ENCODE results near the gene COL20A1. TPM values are rescaled to one million over a fixed set of nuclear protein-coding genes. Genes with fewer than 3 reads are reported as not detected.
A peak's percentile ranks its signal among the peaks of the same experiment; 100 is the strongest.

Gene COL20A1
- total and polyA plus RNA-seq, 5 experiments from 2014 or later = 0.25 TPM; not detected in 4

DNA sequence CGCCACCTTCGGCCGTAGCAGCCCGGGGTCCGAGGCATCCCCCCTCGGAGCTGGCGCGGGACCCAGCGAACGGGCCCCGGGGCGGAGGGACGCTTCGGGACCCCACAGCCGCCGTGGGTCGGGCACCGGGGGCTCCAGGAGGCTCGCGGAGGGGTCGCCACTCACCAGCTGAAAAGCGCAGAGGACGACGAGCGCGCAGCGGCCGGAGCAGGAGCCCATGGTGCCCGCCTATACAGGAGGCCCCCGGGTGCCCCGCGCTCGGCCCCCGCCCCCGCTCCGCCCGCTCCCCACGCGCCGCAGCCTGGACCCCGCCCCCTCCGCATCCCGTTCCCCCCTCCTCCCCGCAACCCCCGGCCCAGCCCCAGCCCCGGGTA lies 38.8 kb upstream of the COL20A1 start, which contains the start of gene NKAIN4:
Gene NKAIN4, minus strand, starts transcription at position 232 of the 374 bp plus-strand sequence. Its CDS starts 13 bp downstream, at position 219.
- Mint-ChIP-seq H3K27ac (no peak within 1 kb of the TSS), H3K27me3 (peaks cover 21 to 68% (median 37%) of the 10 kb centered on the region in 5 donors), H3K9me3 (no peaks in the 10 kb centered on the region), H3K36me3 (peaks cover 0 to 2% (median 0%) of the 10 kb centered on the region in 3 donors), H3K4me3 (peak within 1 kb of the TSS; percentile 48 to 79 (median 62)), H3K4me1 (peaks cover 2 to 24% (median 11%) of the 10 kb centered on the region in 4 donors)
- POLR2A ChIA-PET = no interaction called here
- ATAC-seq (no peak), DNase-seq (no peak)

DNA sequence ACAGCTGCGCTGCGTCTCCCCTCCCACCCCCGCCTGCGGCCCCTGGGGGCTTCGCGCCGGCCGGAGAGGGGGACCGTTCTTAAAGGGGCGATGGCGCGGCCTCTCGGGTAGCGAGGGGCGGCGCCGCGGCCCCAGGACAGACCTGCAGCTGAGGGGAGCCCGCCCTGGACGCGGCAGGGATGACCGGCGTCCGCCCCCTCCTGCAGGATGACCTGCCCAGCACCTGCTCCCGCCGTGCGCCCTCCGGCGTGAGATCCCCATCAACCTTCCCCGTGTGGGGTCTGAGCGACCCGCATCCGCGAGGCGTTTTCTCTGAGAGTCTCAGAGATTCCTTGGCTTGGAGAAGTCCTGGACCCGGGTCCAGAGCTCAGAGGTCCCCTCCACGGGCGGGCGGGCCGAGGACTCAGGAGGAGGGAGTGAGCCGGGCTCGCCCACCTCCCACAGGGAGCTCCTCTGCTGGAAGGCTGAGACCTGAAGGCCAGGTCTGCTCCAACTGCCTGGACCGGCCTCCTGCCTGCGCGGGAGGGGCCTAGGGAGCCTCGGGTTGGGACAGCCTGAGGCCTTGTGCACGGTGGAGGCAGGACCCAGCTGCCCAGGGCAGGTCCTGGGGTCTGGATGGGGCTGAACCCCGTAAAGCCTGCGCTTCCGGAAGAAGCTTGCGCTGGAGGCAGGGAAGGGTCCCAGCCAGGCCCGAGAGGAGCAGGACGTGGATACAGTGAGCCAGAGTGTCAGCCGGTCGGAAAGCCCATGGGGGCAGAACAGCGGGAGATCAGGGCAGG lies 38.2 kb upstream of the COL20A1 start:
- H3K27me3 Mint-ChIP-seq = peaks cover 21 to 68% (median 37%) of the 10 kb centered on the region in 5 donors
- DNase-seq (no peak), ATAC-seq (no peak)
- POLR2A ChIA-PET = no interaction called here
- no peaks in the 10 kb centered on the region for H3K9me3 Mint-ChIP-seq
- no peak overlapping the region for H3K27ac Mint-ChIP-seq
- H3K36me3 Mint-ChIP-seq = peaks cover 0 to 2% (median 0%) of the 10 kb centered on the region in 3 donors
- peaks cover 2 to 24% (median 11%) of the 10 kb centered on the region in 4 donors for H3K4me1 Mint-ChIP-seq
- peak overlapping the region; percentile 48 to 79 (median 60) for H3K4me3 Mint-ChIP-seq

DNA sequence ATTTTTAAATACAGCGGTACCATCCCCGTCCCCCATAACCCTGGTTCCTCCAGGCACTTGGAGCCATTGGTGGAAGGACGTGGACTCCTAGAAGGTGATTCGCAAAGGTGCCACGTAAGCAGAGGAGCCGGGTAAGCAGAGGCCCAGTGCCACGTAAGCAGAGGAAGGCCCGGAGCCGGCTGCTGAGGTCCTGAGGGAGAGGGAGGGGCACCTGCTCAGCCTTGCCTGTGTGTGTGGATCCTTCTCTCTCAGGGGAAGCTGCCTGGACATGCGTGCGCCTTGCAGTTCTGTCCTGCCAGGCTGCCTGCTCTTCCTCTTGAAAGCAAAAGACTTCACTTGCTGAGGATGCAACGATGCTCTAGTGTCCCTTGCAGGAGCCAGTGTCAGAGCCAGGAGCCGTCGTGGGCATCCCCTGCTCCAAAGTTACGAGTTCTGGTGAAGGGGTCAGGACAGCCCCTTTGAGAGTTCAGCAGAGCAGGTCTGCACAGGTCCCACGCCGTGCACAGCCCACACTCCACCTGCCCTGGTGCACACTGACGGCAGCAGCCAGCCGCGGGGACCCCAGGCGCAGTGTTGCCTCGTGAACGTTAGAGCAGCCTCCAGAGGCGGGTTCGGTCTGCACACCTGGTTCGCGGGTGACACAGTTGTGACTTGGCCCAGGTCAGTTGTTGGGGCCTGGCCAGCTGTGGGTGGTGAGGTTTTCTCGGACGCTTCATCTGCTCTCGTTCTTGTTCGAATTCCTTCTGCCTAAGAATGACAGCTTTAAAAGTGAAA lies 36.9 kb upstream of the COL20A1 start:
- POLR2A ChIA-PET = no interaction called here
- ATAC-seq = no peak

DNA sequence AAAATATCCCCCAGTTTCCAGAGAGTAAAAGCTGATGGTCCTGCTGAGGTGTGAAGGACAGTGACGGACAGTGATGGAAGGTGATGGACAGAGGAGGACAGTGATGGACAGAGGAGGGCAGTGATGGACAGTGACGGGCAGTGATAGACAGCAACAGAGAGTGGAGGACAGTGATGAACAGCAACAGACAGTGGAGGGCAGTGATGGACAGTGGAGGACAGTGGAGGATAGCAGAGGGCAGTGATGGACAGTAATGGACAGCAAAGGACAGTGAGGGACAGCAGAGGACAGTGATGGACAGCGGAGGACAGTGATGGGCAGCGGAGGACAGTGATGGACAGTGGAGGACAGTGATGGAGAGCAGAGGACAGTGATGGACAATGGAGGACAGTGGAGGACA lies 36.0 kb upstream of the COL20A1 start:
- Mint-ChIP-seq H3K36me3 (peaks cover 0 to 2% (median 0%) of the 10 kb centered on the region in 3 donors), H3K27me3 (peaks cover 16 to 56% (median 30%) of the 10 kb centered on the region in 5 donors), H3K4me1 (peaks cover 2 to 16% (median 13%) of the 10 kb centered on the region in 4 donors), H3K27ac (peak overlapping the region in 1 of 10 donors; percentile 22), H3K4me3 (no peak overlapping the region), H3K9me3 (no peaks in the 10 kb centered on the region)
- POLR2A ChIA-PET = no interaction called here
- DNase-seq (no peak), ATAC-seq (no peak)

More for the DNA sequence above, 36.9 kb upstream of the COL20A1 start:
- Mint-ChIP-seq H3K4me1 (peaks cover 2 to 18% (median 11%) of the 10 kb centered on the region in 4 donors), H3K27ac (no peak overlapping the region), H3K27me3 (peaks cover 18 to 60% (median 30%) of the 10 kb centered on the region in 5 donors), H3K4me3 (no peak overlapping the region), H3K36me3 (peaks cover 0 to 2% (median 0%) of the 10 kb centered on the region in 3 donors), H3K9me3 (no peaks in the 10 kb centered on the region)
- no peak for DNase-seq

GRCh38 chr20:63257629-63258028 lies 35.4 kb upstream of the COL20A1 start:
- peaks cover 15 to 50% (median 29%) of the 10 kb centered on the region in 5 donors for H3K27me3 Mint-ChIP-seq
- POLR2A ChIA-PET = no interaction called here
- H3K36me3 Mint-ChIP-seq = peaks cover 0 to 2% (median 0%) of the 10 kb centered on the region in 3 donors
- H3K4me1 Mint-ChIP-seq = peaks cover 8 to 22% (median 16%) of the 10 kb centered on the region in 4 donors
- no peaks in the 10 kb centered on the region for H3K9me3 Mint-ChIP-seq
- DNase-seq (no peak), ATAC-seq (no peak)
- H3K27ac Mint-ChIP-seq = peak overlapping the region in 1 of 10 donors; percentile 43
- no peak overlapping the region for H3K4me3 Mint-ChIP-seq

DNA sequence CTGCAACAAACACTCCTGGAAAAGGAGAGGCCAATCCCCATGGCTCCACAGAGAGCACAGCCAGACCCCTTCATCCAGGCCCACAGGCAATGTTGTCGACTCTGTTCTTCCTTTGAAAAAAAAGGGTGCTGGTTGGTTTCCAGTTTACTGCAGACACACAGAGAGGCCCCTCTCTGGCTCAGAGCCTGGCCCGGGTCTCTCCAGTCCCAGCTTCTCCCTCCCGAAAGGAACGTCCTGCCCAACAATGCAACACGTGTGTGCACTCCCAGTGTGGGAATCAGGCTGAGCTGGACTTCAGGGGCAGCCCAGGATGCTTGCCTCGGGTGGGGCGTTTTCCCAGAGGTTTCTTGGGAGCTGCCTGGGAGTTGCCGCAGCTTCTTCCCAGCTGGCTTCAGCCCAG lies 34.2 kb upstream of the COL20A1 start:
- POLR2A ChIA-PET = interaction anchor here (1.5 kb wide), 1 partner anchor 14 kb away, joined by 5 read pairs; the partner anchor contains the start of gene ARFGAP1
- no peaks in the 10 kb centered on the region for H3K9me3 Mint-ChIP-seq
- ATAC-seq (no peak), DNase-seq (no peak)
- peaks cover 10 to 47% (median 25%) of the 10 kb centered on the region in 5 donors for H3K27me3 Mint-ChIP-seq
- no peak overlapping the region for H3K4me3 Mint-ChIP-seq
- H3K4me1 Mint-ChIP-seq = peaks cover 7 to 17% (median 10%) of the 10 kb centered on the region in 4 donors
- no peak overlapping the region for H3K27ac Mint-ChIP-seq
- no peaks in the 10 kb centered on the region for H3K36me3 Mint-ChIP-seq

DNA sequence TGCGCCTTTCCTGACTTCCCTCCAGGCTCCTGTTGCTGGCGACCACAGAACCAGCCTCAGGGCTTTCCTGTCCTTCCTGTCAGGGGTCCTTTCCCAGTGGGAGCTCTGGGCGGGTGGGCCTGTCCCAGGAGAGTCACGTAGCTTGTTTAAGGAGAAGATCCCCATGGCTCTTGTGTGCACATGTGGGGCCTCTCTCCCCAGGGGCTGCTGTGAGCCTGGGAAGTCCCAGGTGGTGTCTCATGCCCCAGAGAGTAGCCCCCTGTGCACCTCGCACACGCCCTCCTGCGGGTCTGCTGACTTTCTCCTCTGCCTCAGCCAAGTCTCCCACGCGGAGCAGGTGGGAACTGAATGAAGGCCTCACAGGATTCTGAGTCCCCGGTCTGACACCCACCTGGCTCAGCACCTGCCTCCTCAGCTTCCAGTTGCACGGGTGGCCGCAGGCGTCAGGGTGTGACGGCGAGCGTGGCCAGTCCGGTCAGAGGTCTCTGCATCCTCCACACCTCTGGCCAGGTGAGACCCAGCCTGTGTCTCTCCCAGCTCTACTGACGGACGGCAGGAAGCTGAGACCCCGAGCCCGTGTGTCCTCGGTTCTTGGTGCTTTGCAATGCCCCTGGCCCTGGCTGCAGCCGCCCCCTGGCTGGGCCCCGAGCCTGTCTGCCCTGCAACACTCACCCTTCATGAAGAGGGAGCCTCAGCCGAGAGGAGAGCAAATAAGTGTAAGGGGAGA lies 33.1 kb upstream of the COL20A1 start:
- H3K36me3 Mint-ChIP-seq = no peaks in the 10 kb centered on the region
- DNase-seq = no peak
- no peak overlapping the region for H3K4me3 Mint-ChIP-seq
- peaks cover 7 to 12% (median 10%) of the 10 kb centered on the region in 4 donors for H3K4me1 Mint-ChIP-seq
- POLR2A ChIA-PET = interaction anchor here (1.5 kb wide), 1 partner anchor 13 kb away, joined by 5 read pairs; the partner anchor contains the start of gene ARFGAP1
- H3K9me3 Mint-ChIP-seq = no peaks in the 10 kb centered on the region
- no peak for ATAC-seq
- peaks cover 10 to 52% (median 25%) of the 10 kb centered on the region in 5 donors for H3K27me3 Mint-ChIP-seq
- no peak overlapping the region for H3K27ac Mint-ChIP-seq

- Mint-ChIP-seq H3K27ac (no peak overlapping the region), H3K4me1 (peaks cover 5 to 11% (median 8%) of the 10 kb centered on the region in 4 donors), H3K4me3 (no peak overlapping the region), H3K36me3 (no peaks in the 10 kb centered on the region), H3K27me3 (peaks cover 7 to 49% (median 22%) of the 10 kb centered on the region in 5 donors), H3K9me3 (no peaks in the 10 kb centered on the region)
- POLR2A ChIA-PET = no interaction called here
- ATAC-seq = no peak
- DNase-seq = no peak
Measured at GRCh38 chr20:63260521-63260920, 32.5 kb upstream of the COL20A1 start.

GRCh38 chr20:63261060-63261794 lies 31.8 kb upstream of the COL20A1 start:
- ATAC-seq (no peak), DNase-seq (no peak)
- Mint-ChIP-seq H3K4me3 (no peak overlapping the region), H3K9me3 (no peaks in the 10 kb centered on the region), H3K27me3 (peaks cover 6 to 42% (median 14%) of the 10 kb centered on the region in 5 donors), H3K27ac (peak overlapping the region in 2 of 10 donors; percentile 53 to 86), H3K36me3 (no peaks in the 10 kb centered on the region), H3K4me1 (peaks cover 1 to 9% (median 8%) of the 10 kb centered on the region in 4 donors)
- POLR2A ChIA-PET = no interaction called here

DNA sequence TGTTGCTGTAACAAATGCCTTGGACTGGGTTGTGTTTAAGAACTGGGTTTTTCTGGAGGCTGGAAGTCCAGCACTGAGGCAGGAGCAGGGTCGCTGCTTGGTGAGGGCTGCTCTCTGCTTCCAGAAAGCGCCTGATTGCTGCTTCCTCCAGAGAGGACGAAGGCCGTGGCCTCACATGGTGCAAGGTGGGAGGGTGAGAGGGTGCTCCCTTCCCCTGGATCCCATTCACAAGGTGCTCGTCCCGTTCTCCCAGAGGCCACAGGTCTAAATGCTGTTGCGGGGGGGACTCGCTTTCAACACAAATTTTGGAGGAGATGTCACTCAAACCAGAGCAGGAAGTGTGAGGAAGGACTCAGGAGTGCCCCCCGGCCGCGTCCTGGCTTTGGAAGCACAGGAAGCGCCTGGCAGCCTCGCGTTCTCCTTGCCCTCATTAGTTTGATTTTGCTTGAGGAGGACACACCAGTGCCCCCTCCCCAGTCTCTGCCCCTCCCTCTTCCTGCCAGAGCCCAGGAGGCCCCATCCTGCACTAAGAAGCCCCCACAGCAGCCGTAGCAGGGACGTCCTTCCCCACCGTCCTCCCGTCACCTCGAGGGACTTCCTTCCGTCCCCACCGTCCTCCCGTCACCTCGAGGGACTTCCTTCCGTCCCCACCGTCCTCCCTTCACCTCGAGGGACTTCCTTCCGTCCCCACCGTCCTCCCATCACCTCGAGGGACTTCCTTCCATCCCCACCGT lies 31.0 kb upstream of the COL20A1 start:
- H3K4me3 Mint-ChIP-seq = peak overlapping the region in 2 of 10 donors; percentile 41 to 65
- no peaks in the 10 kb centered on the region for H3K9me3 Mint-ChIP-seq
- peaks cover 1 to 9% (median 8%) of the 10 kb centered on the region in 4 donors for H3K4me1 Mint-ChIP-seq
- no peaks in the 10 kb centered on the region for H3K36me3 Mint-ChIP-seq
- ATAC-seq (no peak), DNase-seq (no peak)
- peaks cover 1 to 34% (median 9%) of the 10 kb centered on the region in 5 donors for H3K27me3 Mint-ChIP-seq
- POLR2A ChIA-PET = no interaction called here
- H3K27ac Mint-ChIP-seq = peak overlapping the region in 3 of 10 donors; percentile 50 to 86 (median 53)

- ATAC-seq = no peak
- POLR2A ChIA-PET = no interaction called here
- Mint-ChIP-seq H3K4me1 (peaks cover 1 to 9% (median 8%) of the 10 kb centered on the region in 4 donors), H3K36me3 (no peaks in the 10 kb centered on the region), H3K4me3 (peak overlapping the region in 1 of 10 donors; percentile 65), H3K9me3 (no peaks in the 10 kb centered on the region), H3K27ac (peak overlapping the region in 2 of 10 donors; percentile 47 to 86), H3K27me3 (peaks cover 0 to 26% (median 8%) of the 10 kb centered on the region in 5 donors)
- DNase-seq = no peak
Measured at GRCh38 chr20:63262836-63263235, 30.1 kb upstream of the COL20A1 start.
